ENCODE data around the gene LYST. TPM values are rescaled to one million over a fixed set of nuclear protein-coding genes. Genes with fewer than 3 reads are reported as not detected.
"Not testable (repeated sequence)": the region's sequence is repeated elsewhere in the genome, so short reads cannot be mapped to it uniquely, and the experiment has no call there.

LYST gene
- total and polyA plus RNA-seq, 2 donors: 25.7 to 67.4 TPM

GRCh38 chr1:235643837-235644692 lies 222.6 kb downstream of the LYST start:
- no peak overlapping the region for H3K27ac ChIP-seq (ENCODE audit: low read depth in 1 of 2, low read length in 1 of 2)
- WGBS: 98% methylated on average over 23 of the region's 23 CpGs
- H3K27me3 ChIP-seq (ENCODE audit: control insufficient read depth in 2 of 2, insufficient read depth in 1 of 2, low read length in 1 of 2): peaks cover 16 to 62% of the 10 kb centered on the region in 2 donors
- H3K4me3 ChIP-seq (ENCODE audit: low read length in 2 of 2): no peak overlapping the region
- peaks cover 15 to 28% of the 10 kb centered on the region in 2 donors for H3K4me1 ChIP-seq (ENCODE audit: control insufficient read depth in 2 of 2, insufficient read depth in 2 of 2, low read length in 2 of 2)
- no peaks in the 10 kb centered on the region for H3K36me3 ChIP-seq (ENCODE audit: control insufficient read depth in 2 of 2, insufficient read depth in 2 of 2, low read length in 1 of 2)
- peaks cover 0 to 7% of the 10 kb centered on the region in 2 donors for H3K9me3 ChIP-seq (ENCODE audit: control insufficient read depth in 2 of 2, insufficient read depth in 1 of 2, low read length in 1 of 2)
- DNase-seq (ENCODE audit: low read depth in 6 of 9, low spot score in 9 of 9): no peak

GRCh38 chr1:235642943-235643371 lies 223.7 kb downstream of the LYST start:
- no peak for DNase-seq (ENCODE audit: low read depth in 6 of 9, low spot score in 9 of 9)
- no peak overlapping the region for H3K4me3 ChIP-seq (ENCODE audit: low read length in 2 of 2)
- peaks cover 0 to 4% of the 10 kb centered on the region in 2 donors for H3K9me3 ChIP-seq (ENCODE audit: control insufficient read depth in 2 of 2, insufficient read depth in 1 of 2, low read length in 1 of 2)
- peaks cover 8 to 17% of the 10 kb centered on the region in 2 donors for H3K4me1 ChIP-seq (ENCODE audit: control insufficient read depth in 2 of 2, insufficient read depth in 2 of 2, low read length in 2 of 2)
- 75% methylated on average over 11 of the region's 11 CpGs for WGBS
- no peaks in the 10 kb centered on the region for H3K36me3 ChIP-seq (ENCODE audit: control insufficient read depth in 2 of 2, insufficient read depth in 2 of 2, low read length in 1 of 2)
- peaks cover 6 to 51% of the 10 kb centered on the region in 2 donors for H3K27me3 ChIP-seq (ENCODE audit: control insufficient read depth in 2 of 2, insufficient read depth in 1 of 2, low read length in 1 of 2)
- H3K27ac ChIP-seq (ENCODE audit: low read depth in 1 of 2, low read length in 1 of 2): peak overlapping the region in 1 of 2 donors; percentile 55

- H3K27me3 ChIP-seq (ENCODE audit: control insufficient read depth in 2 of 2, insufficient read depth in 1 of 2, low read length in 1 of 2): peaks cover 1 to 44% of the 10 kb centered on the region in 2 donors
- H3K9me3 ChIP-seq (ENCODE audit: control insufficient read depth in 2 of 2, insufficient read depth in 1 of 2, low read length in 1 of 2): peaks cover 0 to 4% of the 10 kb centered on the region in 2 donors
- no peaks in the 10 kb centered on the region for H3K36me3 ChIP-seq (ENCODE audit: control insufficient read depth in 2 of 2, insufficient read depth in 2 of 2, low read length in 1 of 2)
- peak overlapping the region; percentile 10 to 37 for H3K4me3 ChIP-seq (ENCODE audit: low read length in 2 of 2)
- peak overlapping the region; percentile 50 to 69 for H3K27ac ChIP-seq (ENCODE audit: low read depth in 1 of 2, low read length in 1 of 2)
- WGBS: 21% methylated on average over 47 of the region's 47 CpGs
- DNase-seq (ENCODE audit: low read depth in 6 of 9, low spot score in 9 of 9): peak in 4 of 9 donors; percentile 28 to 67 (median 46)
- peaks cover 8 to 17% of the 10 kb centered on the region in 2 donors for H3K4me1 ChIP-seq (ENCODE audit: control insufficient read depth in 2 of 2, insufficient read depth in 2 of 2, low read length in 2 of 2)
These were observed 224.4 kb downstream of the LYST start for GRCh38 chr1:235642011-235642942.

GRCh38 chr1:235640580-235640979 lies 226.1 kb downstream of the LYST start:
- no peak overlapping the region for H3K27ac ChIP-seq (ENCODE audit: low read depth in 1 of 2, low read length in 1 of 2)
- peaks cover 0 to 28% of the 10 kb centered on the region in 2 donors for H3K27me3 ChIP-seq (ENCODE audit: control insufficient read depth in 2 of 2, insufficient read depth in 1 of 2, low read length in 1 of 2)
- peaks cover 8 to 17% of the 10 kb centered on the region in 2 donors for H3K4me1 ChIP-seq (ENCODE audit: control insufficient read depth in 2 of 2, insufficient read depth in 2 of 2, low read length in 2 of 2)
- H3K36me3 ChIP-seq (ENCODE audit: control insufficient read depth in 2 of 2, insufficient read depth in 2 of 2, low read length in 1 of 2): no peaks in the 10 kb centered on the region
- peaks cover 0 to 4% of the 10 kb centered on the region in 2 donors for H3K9me3 ChIP-seq (ENCODE audit: control insufficient read depth in 2 of 2, insufficient read depth in 1 of 2, low read length in 1 of 2)
- no peak overlapping the region for H3K4me3 ChIP-seq (ENCODE audit: low read length in 2 of 2)
- DNase-seq (ENCODE audit: low read depth in 6 of 9, low spot score in 9 of 9): no peak
- 96% methylated on average over 12 of the region's 12 CpGs for WGBS

GRCh38 chr1:235639226-235640205 lies 227.2 kb downstream of the LYST start:
- Histone ChIP-seq H3K27ac (ENCODE audit: low read depth in 1 of 2, low read length in 1 of 2) (no peak overlapping the region), H3K27me3 (ENCODE audit: control insufficient read depth in 2 of 2, insufficient read depth in 1 of 2, low read length in 1 of 2) (peaks cover 0 to 21% of the 10 kb centered on the region in 2 donors), H3K4me1 (ENCODE audit: control insufficient read depth in 2 of 2, insufficient read depth in 2 of 2, low read length in 2 of 2) (peaks cover 8 to 17% of the 10 kb centered on the region in 2 donors), H3K36me3 (ENCODE audit: control insufficient read depth in 2 of 2, insufficient read depth in 2 of 2, low read length in 1 of 2) (no peaks in the 10 kb centered on the region), H3K9me3 (ENCODE audit: control insufficient read depth in 2 of 2, insufficient read depth in 1 of 2, low read length in 1 of 2) (peaks cover 0 to 4% of the 10 kb centered on the region in 2 donors), H3K4me3 (ENCODE audit: low read length in 2 of 2) (no peak overlapping the region)
- DNase-seq (ENCODE audit: low read depth in 6 of 9, low spot score in 9 of 9): no peak
- 93% methylated on average over 14 of the region's 14 CpGs for WGBS

- not testable (repeated sequence) for H3K9me3 ChIP-seq (ENCODE audit: control insufficient read depth in 2 of 2, insufficient read depth in 1 of 2, low read length in 1 of 2); DNase-seq (ENCODE audit: low read depth in 6 of 9, low spot score in 9 of 9); H3K36me3 ChIP-seq (ENCODE audit: control insufficient read depth in 2 of 2, insufficient read depth in 2 of 2, low read length in 1 of 2); H3K27ac ChIP-seq (ENCODE audit: low read depth in 1 of 2, low read length in 1 of 2); H3K4me3 ChIP-seq (ENCODE audit: low read length in 2 of 2)
- Histone ChIP-seq H3K4me1 (ENCODE audit: control insufficient read depth in 2 of 2, insufficient read depth in 2 of 2, low read length in 2 of 2) (peaks cover 8 to 17% of the 10 kb centered on the region in 2 donors), H3K27me3 (ENCODE audit: control insufficient read depth in 2 of 2, insufficient read depth in 1 of 2, low read length in 1 of 2) (peaks cover 0 to 14% of the 10 kb centered on the region in 2 donors)
- 100% methylated on average over 2 of the region's 2 CpGs for WGBS
These were observed 228.1 kb downstream of the LYST start for GRCh38 chr1:235638612-235639011.

- Histone ChIP-seq H3K9me3 (ENCODE audit: control insufficient read depth in 2 of 2, insufficient read depth in 1 of 2, low read length in 1 of 2) (peaks cover 0 to 4% of the 10 kb centered on the region in 2 donors), H3K4me3 (ENCODE audit: low read length in 2 of 2) (no peak overlapping the region), H3K27ac (ENCODE audit: low read depth in 1 of 2, low read length in 1 of 2) (no peak overlapping the region), H3K36me3 (ENCODE audit: control insufficient read depth in 2 of 2, insufficient read depth in 2 of 2, low read length in 1 of 2) (no peaks in the 10 kb centered on the region), H3K4me1 (ENCODE audit: control insufficient read depth in 2 of 2, insufficient read depth in 2 of 2, low read length in 2 of 2) (peaks cover 8 to 15% of the 10 kb centered on the region in 2 donors), H3K27me3 (ENCODE audit: control insufficient read depth in 2 of 2, insufficient read depth in 1 of 2, low read length in 1 of 2) (peaks cover 0 to 12% of the 10 kb centered on the region in 2 donors)
- DNase-seq (ENCODE audit: low read depth in 6 of 9, low spot score in 9 of 9): no peak
- 92% methylated on average over 10 of the region's 10 CpGs for WGBS
These were observed 228.8 kb downstream of the LYST start for GRCh38 chr1:235637756-235638534.

Data from thymus (tissue), 11 donors.